Measurements from ENCODE around the gene JAKMIP1.

- no peak for TF ChIP-seq CTCF (IDR thresholded peaks at IDR 0.05)
- TF ChIP-seq POLR2A (IDR thresholded peaks at IDR 0.05) = no peak
- no peak for TF ChIP-seq POLR2AphosphoS5 (IDR thresholded peaks at IDR 0.05)
Observed at GRCh38 chr4:6228158-6229067, 28.1 kb upstream of the JAKMIP1 start.

Data from upper lobe of left lung (tissue), 4 donors.